ENCODE data around the gene MYO7B. TPM values are rescaled to one million over a fixed set of nuclear protein-coding genes. Genes with fewer than 3 reads are reported as not detected.

MYO7B gene
- total and polyA plus RNA-seq, 2 experiments from 2014 or later: 17.6 to 20.1 TPM

GRCh38 chr2:127619203-127619590 lies 83.7 kb downstream of the MYO7B start:
- WGBS (ENCODE audit: low lambda C conversion rate, missing lambda C conversion rate): 98% methylated on average over 4 of the region's 6 CpGs
- Histone ChIP-seq H3K27me3 (no peaks in the 10 kb centered on the region), H3K27ac (no peak overlapping the region), H4K20me1 (ENCODE audit: insufficient read depth, poor library complexity, severe bottlenecking) (no peaks in the 10 kb centered on the region), H3K36me3 (replicated peaks; ENCODE audit: insufficient read depth, low read depth) (no peaks in the 10 kb centered on the region), H3K4me2 (no peak overlapping the region), H3K79me2 (no peaks in the 10 kb centered on the region), H2AFZ (no peak overlapping the region), H3K4me1 (ENCODE audit: insufficient read depth) (no peaks in the 10 kb centered on the region), H3K9me2 (replicated peaks; ENCODE audit: insufficient read depth) (no peaks in the 10 kb centered on the region), H3K4me3 (no peak overlapping the region), H3K9me3 (ENCODE audit: low read depth) (no peaks in the 10 kb centered on the region)
- no peak for DNase-seq (ENCODE audit: low spot score)
- TF ChIP-seq CTCF (IDR thresholded peaks at IDR 0.05; ENCODE audit: poor library complexity) (no peak), EZH2 (IDR thresholded peaks at IDR 0.05; ENCODE audit: borderline replicate concordance) (no peak), EZH2phosphoT487 (IDR thresholded peaks at IDR 0.05; ENCODE audit: low read depth, severe bottlenecking, unreplicated experiment) (no peak)

- Histone ChIP-seq H3K27ac (no peak overlapping the region), H3K4me3 (no peak overlapping the region), H3K4me1 (ENCODE audit: insufficient read depth) (no peaks in the 10 kb centered on the region), H4K20me1 (ENCODE audit: insufficient read depth, poor library complexity, severe bottlenecking) (no peaks in the 10 kb centered on the region), H3K4me2 (no peak overlapping the region), H2AFZ (no peak overlapping the region), H3K79me2 (no peaks in the 10 kb centered on the region), H3K27me3 (no peaks in the 10 kb centered on the region), H3K9me3 (ENCODE audit: low read depth) (no peaks in the 10 kb centered on the region), H3K9me2 (replicated peaks; ENCODE audit: insufficient read depth) (no peaks in the 10 kb centered on the region), H3K36me3 (replicated peaks; ENCODE audit: insufficient read depth, low read depth) (no peaks in the 10 kb centered on the region)
- DNase-seq (ENCODE audit: low spot score): peak; percentile 3
- no peak for TF ChIP-seq EZH2phosphoT487 (IDR thresholded peaks at IDR 0.05; ENCODE audit: low read depth, severe bottlenecking, unreplicated experiment)
- WGBS (ENCODE audit: low lambda C conversion rate, missing lambda C conversion rate): 77% methylated on average over 15 of the region's 16 CpGs
These were observed 84.6 kb downstream of the MYO7B start for GRCh38 chr2:127619877-127620705.

GRCh38 chr2:127620866-127621265 lies 85.4 kb downstream of the MYO7B start:
- no peaks in the 10 kb centered on the region for H3K27me3 ChIP-seq
- H3K79me2 ChIP-seq: no peaks in the 10 kb centered on the region
- no peak overlapping the region for H2AFZ ChIP-seq
- H3K36me3 ChIP-seq (replicated peaks; ENCODE audit: insufficient read depth, low read depth): no peaks in the 10 kb centered on the region
- H3K9me3 ChIP-seq (ENCODE audit: low read depth): no peaks in the 10 kb centered on the region
- TF ChIP-seq EZH2 (IDR thresholded peaks at IDR 0.05; ENCODE audit: borderline replicate concordance) (no peak), CTCF (IDR thresholded peaks at IDR 0.05; ENCODE audit: poor library complexity) (no peak), EZH2phosphoT487 (IDR thresholded peaks at IDR 0.05; ENCODE audit: low read depth, severe bottlenecking, unreplicated experiment) (no peak)
- no peak overlapping the region for H3K4me2 ChIP-seq
- 99% methylated on average over 3 of the region's 3 CpGs for WGBS (ENCODE audit: low lambda C conversion rate, missing lambda C conversion rate)
- H3K27ac ChIP-seq: no peak overlapping the region
- no peaks in the 10 kb centered on the region for H3K9me2 ChIP-seq (replicated peaks; ENCODE audit: insufficient read depth)
- no peak overlapping the region for H3K4me3 ChIP-seq
- no peak for DNase-seq (ENCODE audit: low spot score)
- H3K4me1 ChIP-seq (ENCODE audit: insufficient read depth): no peaks in the 10 kb centered on the region
- H4K20me1 ChIP-seq (ENCODE audit: insufficient read depth, poor library complexity, severe bottlenecking): no peaks in the 10 kb centered on the region

GRCh38 chr2:127621981-127622431 lies 86.5 kb downstream of the MYO7B start:
- H3K79me2 ChIP-seq: no peaks in the 10 kb centered on the region
- H3K4me1 ChIP-seq (ENCODE audit: insufficient read depth): no peaks in the 10 kb centered on the region
- DNase-seq (ENCODE audit: low spot score): no peak
- H3K4me2 ChIP-seq: no peak overlapping the region
- H3K9me2 ChIP-seq (replicated peaks; ENCODE audit: insufficient read depth): no peaks in the 10 kb centered on the region
- 93% methylated on average over 12 of the region's 15 CpGs for WGBS (ENCODE audit: low lambda C conversion rate, missing lambda C conversion rate)
- no peaks in the 10 kb centered on the region for H3K36me3 ChIP-seq (replicated peaks; ENCODE audit: insufficient read depth, low read depth)
- TF ChIP-seq EZH2 (IDR thresholded peaks at IDR 0.05; ENCODE audit: borderline replicate concordance) (no peak), EZH2phosphoT487 (IDR thresholded peaks at IDR 0.05; ENCODE audit: low read depth, severe bottlenecking, unreplicated experiment) (no peak), CTCF (IDR thresholded peaks at IDR 0.05; ENCODE audit: poor library complexity) (no peak)
- H3K9me3 ChIP-seq (ENCODE audit: low read depth): no peaks in the 10 kb centered on the region
- H2AFZ ChIP-seq: no peak overlapping the region
- no peak overlapping the region for H3K27ac ChIP-seq
- H4K20me1 ChIP-seq (ENCODE audit: insufficient read depth, poor library complexity, severe bottlenecking): no peaks in the 10 kb centered on the region
- H3K27me3 ChIP-seq: no peaks in the 10 kb centered on the region
- H3K4me3 ChIP-seq: no peak overlapping the region

Measured in hepatocyte (in vitro differentiated cells).